GM19463 (cell line): ENCODE results near the gene PAPOLB.

Experiments
- ATAC-seq: cut with Tn5 transposase; IDR thresholded peaks from one replicate; pipeline ENCODE4 v1.9.1; 2021; ENCODE audit warnings: mild to moderate bottlenecking, moderate library complexity; ENCODE audit not compliant: unreplicated experiment

The PAPOLB gene

GRCh38 chr7:4825081-4825480, 36.7 kb downstream of the PAPOLB start:
- ATAC-seq: no peak

DNA sequence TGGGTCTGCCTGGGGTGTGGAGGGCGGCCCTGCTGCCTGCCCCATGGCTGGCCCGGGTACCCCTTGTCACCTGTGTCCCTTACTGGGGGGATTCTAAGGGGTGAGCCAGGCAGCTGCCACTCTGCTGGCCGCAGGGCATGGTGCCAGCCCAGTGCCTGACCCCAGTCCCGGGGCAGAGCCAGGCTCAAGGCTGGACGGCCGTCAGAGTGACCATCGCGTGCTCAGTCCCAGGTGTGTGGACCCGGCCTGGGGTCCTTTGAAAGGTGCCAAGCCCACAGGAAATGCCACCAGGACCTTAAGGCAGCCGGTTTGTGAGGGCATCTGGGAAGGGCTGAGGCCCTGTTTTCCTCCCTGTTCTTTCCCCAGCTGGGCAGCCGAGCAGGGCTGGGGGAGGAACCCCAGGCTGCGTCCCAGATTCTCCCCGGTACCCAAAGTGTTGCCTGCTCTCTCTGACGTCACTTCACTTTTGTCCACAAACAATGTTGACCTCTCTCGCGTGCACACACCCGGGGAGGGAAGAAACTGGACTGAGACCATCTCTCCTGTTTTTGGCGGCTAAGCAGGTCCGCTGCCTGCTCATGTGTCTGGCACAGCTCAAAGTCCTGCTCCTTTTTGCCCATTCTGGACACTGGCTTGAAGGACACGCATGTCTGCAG, 37.6 kb downstream of the PAPOLB start:
- ATAC-seq: no peak

GRCh38 chr7:4823441-4824119, 38.2 kb downstream of the PAPOLB start:
- ATAC-seq: no peak

- ATAC-seq: no peak
Measured at GRCh38 chr7:4822677-4823076, 39.2 kb downstream of the PAPOLB start.

DNA sequence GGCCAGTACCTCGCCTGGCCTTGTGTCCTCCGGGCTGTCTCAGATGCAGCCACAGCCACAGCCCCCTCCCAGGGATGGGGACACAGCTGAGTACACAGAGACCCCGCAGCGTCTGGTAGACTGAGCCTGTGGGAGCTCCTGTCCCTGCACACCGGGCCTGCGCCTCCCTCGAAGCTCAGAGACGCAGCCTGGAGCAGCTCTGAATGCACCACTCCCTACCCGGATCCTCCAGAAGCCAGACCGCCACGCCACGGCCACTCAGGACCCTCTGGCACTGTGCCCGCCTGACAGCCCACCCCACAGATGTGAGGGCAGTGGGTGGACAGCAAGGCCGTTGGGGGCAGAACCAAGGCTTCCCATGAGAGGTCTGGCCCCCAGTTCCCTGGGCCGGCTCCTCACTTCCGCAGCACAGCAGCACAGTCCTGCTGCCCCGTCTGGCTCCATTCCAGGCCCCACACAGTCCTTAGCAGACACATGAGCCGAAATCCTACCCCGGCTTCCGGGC, 40.8 kb downstream of the PAPOLB start:
- ATAC-seq: no peak

DNA sequence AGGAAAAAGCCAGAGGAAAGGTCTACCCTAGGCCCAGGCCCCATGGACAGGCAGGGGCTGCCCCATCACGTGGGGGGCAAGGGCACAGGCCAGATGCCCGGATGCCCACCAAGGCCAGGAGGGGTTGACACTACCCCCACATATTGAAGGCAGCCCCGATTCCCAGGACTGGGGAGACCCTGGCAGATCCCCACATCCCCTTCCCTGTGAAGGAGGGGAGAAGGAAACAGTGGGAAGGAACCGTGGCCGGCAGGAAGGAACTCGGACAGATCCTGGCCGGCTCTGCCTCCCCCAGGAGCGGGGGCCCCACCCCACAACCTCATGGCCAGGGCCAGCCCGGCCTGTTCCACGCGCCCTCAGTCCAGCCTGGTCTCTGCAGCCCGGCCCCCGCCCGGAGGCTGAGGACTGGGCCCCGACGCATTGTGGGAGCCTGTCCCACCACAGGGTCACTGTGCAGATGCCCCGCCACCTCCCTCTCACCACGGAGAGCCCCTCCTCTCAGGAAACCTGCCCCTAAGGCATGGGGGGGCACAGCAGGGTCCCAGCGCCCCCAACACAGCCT, 41.3 kb downstream of the PAPOLB start:
- ATAC-seq: no peak

DNA sequence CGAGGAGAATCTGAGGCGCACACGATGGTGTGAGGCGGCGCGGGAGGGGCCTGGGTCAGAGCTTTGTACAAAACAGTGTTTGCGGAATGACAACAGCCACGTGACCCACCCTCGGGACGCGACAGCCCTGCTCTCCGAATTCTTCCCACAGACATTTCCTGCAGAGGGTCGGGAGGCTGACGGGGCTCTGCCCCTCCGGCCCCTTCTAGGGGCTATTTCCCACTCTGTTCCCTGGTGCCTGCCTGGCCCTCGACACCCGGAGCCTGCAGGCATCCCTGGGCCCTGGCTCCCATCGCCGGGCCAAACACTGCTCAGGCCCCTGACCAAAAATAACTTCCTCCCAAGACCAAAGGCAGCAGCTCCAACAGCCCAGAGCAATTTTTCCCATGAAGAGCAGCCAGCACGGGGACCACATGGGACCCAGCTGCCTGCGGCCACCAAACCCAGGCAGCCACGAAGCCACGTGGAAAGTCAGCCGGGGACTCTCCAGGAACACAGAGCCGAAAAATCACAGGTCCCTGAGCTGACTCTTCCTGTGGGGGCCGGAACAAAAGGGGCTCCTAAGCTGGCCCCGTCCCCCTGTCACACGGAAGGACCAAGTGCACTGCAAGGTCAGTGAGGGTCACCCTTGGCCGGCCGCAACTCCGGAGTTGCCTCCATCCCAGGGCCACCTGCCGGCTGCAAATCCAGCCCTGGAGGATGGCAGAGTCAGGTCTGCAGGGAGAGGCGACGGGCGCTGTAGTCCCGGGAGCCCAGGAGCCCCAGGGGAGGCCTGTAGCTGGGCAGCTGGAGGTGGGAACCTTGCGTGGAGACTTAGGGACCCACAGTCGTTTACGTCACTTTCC, 42.0 kb downstream of the PAPOLB start:
- no peak for ATAC-seq

- ATAC-seq: no peak
Measured at GRCh38 chr7:4818000-4818794, 43.6 kb downstream of the PAPOLB start.

GRCh38 chr7:4817178-4817901, 44.5 kb downstream of the PAPOLB start:
- no peak for ATAC-seq

- ATAC-seq: no peak
Measured at GRCh38 chr7:4816419-4817080, 45.3 kb downstream of the PAPOLB start.

DNA sequence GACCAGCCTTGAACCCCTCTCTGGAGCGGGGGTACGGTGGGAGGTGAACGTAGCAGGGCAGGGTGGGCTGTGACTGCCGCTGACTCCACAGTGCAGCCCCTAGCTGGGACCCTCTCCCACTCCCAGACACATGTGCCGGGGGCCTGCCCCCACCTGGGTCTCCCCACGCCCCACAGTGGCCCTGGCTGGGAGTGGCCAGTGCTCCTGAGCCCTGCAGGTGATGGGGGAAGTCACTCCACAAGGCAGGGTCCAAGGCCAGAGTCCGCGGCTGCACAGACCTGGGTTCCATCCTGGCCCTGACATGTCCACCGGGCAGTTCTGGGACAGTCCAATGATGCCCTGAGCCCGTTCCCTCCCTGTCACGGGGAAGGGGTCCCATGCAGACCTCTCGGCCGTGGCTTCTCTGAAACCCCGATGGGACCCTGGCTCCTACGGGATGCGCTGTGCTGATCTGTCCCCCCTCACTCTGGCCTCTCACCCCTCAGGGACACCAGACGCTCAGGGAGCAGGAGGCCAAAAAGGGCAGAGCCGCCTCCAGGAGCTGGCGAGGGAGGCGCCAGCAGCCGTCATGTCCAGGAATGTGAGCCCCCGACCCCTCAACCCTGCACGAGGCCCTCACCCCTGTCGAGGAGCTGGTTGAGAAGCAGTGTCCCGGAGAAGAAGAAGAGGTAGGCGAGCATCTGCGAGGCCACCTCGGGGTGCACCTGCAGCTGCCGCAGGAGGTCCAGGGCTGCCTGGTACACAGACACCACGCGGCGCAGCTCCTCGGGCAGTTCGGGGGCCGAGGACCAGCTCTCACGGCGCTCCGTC, 46.0 kb downstream of the PAPOLB start:
- ATAC-seq: no peak

GRCh38 chr7:4815121-4815520, 46.7 kb downstream of the PAPOLB start:
- no peak for ATAC-seq

GRCh38 chr7:4814433-4814832, 47.4 kb downstream of the PAPOLB start:
- no peak for ATAC-seq

- no peak for ATAC-seq
Measured at GRCh38 chr7:4809666-4810065, 52.2 kb downstream of the PAPOLB start.

DNA sequence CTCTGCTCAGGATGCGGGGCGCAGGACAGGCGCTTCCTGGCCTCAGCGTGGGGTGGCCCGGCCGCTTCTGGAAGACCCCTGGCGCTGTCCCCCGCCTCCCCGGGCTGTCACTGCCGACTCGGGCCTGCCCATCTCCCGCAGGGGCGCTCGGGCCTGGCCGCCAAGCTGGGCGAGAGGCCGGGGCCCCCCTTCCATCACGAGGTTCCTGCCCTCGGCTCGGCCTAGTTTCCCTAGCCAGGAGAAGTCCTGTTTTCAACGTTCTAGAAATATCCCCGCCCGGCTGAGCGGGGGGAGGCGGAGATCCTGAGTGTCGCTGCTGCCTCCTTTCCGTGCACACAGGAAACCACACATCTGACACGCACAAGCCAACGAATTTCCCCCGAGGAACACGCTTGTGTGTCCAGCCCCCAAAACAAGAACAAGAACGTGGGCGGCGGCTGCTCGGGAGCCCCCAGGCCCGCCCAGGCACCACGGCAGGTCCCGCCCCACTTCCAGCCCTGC, 52.7 kb downstream of the PAPOLB start:
- no peak for ATAC-seq

DNA sequence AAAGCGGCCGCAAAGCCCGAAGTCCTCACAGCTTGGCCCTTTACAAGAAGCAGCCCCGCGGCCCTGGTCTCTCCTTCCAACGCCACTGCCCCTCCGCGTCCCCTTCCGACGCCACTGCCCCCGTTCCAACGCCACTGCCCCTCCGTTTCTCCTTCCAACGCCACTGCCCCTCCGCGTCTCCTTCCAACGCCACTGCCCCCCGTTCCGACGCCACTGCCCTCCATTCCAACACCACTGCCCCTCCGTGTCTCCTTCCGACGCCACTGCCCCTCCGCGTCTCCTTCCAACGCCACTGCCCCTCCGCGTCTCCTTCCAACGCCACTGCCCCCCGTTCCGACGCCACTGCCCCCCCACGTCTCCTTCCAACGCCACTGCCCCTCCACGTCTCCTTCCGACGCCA, 53.3 kb downstream of the PAPOLB start:
- no peak for ATAC-seq

DNA sequence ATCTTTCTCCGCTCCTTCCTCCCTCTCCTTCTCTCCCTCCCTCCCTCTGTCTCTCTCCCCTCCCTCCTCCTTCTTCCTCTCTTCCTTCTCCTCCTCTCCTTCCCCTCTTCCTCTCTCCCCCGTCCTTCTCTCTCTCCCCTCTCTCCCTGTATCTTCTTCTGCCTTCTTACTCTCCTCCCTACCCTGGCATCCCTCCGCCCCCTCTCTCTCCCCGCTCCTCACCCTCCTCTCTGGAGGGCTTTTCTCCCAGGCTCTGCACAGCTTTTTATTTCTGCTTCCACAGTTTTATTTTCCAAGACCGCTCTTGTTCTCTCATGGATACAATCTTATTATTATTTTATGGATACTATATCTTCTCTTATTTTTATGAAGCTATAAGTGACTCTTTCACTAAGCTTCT, 53.8 kb downstream of the PAPOLB start:
- no peak for ATAC-seq
